ENCODE measurements around the gene ANGPTL4.

DNA sequence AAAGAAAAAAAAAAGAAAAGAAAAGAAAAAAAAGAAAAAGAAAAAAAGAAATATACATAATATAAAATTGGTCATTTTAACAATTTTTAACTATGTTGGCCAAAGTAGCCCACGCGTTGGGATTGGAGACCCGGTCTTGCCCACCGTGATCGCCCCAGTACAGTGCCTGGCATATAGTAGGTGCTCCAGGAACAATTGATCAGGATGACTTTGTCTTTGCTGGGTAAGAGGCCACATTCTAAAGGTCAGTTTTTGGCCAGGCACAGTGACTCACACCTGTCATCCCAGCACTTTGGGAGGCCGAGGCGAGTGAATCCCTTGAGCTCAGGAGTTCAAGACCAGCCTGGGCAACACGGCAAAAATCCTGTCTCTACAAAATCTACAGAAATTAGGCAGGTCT, 3.8 kb upstream of the ANGPTL4 start:
- TF ChIP-seq, protein P1, sequence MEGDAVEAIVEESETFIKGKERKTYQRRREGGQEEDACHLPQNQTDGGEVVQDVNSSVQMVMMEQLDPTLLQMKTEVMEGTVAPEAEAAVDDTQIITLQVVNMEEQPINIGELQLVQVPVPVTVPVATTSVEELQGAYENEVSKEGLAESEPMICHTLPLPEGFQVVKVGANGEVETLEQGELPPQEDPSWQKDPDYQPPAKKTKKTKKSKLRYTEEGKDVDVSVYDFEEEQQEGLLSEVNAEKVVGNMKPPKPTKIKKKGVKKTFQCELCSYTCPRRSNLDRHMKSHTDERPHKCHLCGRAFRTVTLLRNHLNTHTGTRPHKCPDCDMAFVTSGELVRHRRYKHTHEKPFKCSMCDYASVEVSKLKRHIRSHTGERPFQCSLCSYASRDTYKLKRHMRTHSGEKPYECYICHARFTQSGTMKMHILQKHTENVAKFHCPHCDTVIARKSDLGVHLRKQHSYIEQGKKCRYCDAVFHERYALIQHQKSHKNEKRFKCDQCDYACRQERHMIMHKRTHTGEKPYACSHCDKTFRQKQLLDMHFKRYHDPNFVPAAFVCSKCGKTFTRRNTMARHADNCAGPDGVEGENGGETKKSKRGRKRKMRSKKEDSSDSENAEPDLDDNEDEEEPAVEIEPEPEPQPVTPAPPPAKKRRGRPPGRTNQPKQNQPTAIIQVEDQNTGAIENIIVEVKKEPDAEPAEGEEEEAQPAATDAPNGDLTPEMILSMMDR (IDR thresholded peaks at IDR 0.05), result no peak
- TF ChIP-seq EZH2 (IDR thresholded peaks at IDR 0.05; ENCODE audit: borderline replicate concordance, insufficient read depth, low read depth, low read length, poor library complexity, severe bottlenecking), result no peak

Data from B cell (primary cell).